Liver (tissue), 3 donors: Measurements from ENCODE around the gene F13A1.

Experiments
- EGR1 ChIP-seq, 2 donors: IDR thresholded peaks; 2 replicates each; pipeline ENCODE4 v1.6.1; 2016 to 2018; ENCODE audit warnings: antibody characterized with exemption in 2 of 2, low read depth in 2 of 2
- JUND ChIP-seq, 2 donors: IDR thresholded peaks; 2 replicates each; pipeline ENCODE4 v1.6.1; 2016; ENCODE audit warnings: antibody characterized with exemption in 2 of 2
- SP1 ChIP-seq: IDR thresholded peaks from 2 replicates; pipeline ENCODE4 v1.6.1; 2018; ENCODE audit warnings: antibody characterized with exemption, mild to moderate bottlenecking
- TAF1 ChIP-seq: conservative IDR thresholded peaks from 2 replicates; pipeline ENCODE4 v1.6.1; 2016; ENCODE audit warnings: antibody characterized with exemption, mild to moderate bottlenecking
- TF ChIP-seq, protein P1 (sequence below): fragments of 150-350 bp; IDR thresholded peaks from 2 replicates; pipeline ENCODE4 v1.5.1; 2017; ENCODE audit warnings: improper control_type of control experiment, low read depth, low read length; ENCODE audit not compliant: missing input control
- TF ChIP-seq, protein P2 (sequence below): IDR thresholded peaks from 2 replicates; pipeline ENCODE4 v1.6.1; 2016; ENCODE audit warnings: antibody characterized with exemption
- donor health status: healthy.
- donor health status: healthy.

DNA sequence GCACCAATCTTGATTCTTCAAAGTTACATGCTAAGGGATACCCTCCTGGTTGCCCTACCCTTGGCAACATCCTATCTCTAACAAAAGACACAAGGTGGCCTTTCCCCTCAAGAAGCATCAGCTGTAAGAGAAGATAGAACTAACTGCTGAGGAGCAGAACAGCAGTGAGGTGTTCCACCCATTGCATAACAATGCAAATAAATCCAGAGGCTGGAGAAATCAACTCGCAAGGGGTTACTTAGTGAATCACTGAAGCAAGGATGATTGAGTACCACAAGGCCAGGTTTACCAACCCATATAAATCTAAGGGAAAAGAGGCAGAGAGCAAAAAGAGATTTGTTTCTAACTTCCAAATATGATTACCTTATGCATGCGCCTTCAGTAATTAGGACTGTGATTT is 36.7 kb downstream of the F13A1 start:
- no peak for TF ChIP-seq EGR1 (IDR thresholded peaks at IDR 0.05; ENCODE audit: low read depth in 2 of 2)
- TF ChIP-seq, protein P1, sequence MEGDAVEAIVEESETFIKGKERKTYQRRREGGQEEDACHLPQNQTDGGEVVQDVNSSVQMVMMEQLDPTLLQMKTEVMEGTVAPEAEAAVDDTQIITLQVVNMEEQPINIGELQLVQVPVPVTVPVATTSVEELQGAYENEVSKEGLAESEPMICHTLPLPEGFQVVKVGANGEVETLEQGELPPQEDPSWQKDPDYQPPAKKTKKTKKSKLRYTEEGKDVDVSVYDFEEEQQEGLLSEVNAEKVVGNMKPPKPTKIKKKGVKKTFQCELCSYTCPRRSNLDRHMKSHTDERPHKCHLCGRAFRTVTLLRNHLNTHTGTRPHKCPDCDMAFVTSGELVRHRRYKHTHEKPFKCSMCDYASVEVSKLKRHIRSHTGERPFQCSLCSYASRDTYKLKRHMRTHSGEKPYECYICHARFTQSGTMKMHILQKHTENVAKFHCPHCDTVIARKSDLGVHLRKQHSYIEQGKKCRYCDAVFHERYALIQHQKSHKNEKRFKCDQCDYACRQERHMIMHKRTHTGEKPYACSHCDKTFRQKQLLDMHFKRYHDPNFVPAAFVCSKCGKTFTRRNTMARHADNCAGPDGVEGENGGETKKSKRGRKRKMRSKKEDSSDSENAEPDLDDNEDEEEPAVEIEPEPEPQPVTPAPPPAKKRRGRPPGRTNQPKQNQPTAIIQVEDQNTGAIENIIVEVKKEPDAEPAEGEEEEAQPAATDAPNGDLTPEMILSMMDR = no peak
- TF ChIP-seq, protein P2, sequence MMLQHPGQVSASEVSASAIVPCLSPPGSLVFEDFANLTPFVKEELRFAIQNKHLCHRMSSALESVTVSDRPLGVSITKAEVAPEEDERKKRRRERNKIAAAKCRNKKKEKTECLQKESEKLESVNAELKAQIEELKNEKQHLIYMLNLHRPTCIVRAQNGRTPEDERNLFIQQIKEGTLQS = no peak
- no peak for TF ChIP-seq TAF1
- no peak for TF ChIP-seq SP1
- TF ChIP-seq JUND (IDR thresholded peaks at IDR 0.05) = no peak
